Head of caudate nucleus (tissue), 42 donors: ENCODE measurements around the gene TBK1.
A peak's percentile ranks its signal among the peaks of the same experiment; 100 is the strongest.

Experiments
- DNase-seq, 42 donors: peaks; one replicate each; pipeline versions ENCODE4 v3.0.0 to v3.0.0-alpha.2; 2020 to 2021; ENCODE audit warnings: mixed read lengths in 7 of 42
- intact Hi-C: fragments of 100-400 bp; cut with DNase I; formaldehyde crosslinking; loops from one replicate; pipeline ENCODE4 v1.15.0; 2022

The TBK1 gene

GRCh38 chr12:64451687-64452558 is at the start of gene TBK1:
Gene TBK1 (plus strand): TSS chr12:64452120. CDS start chr12:64455871, 3,751 bp downstream.
- DNase-seq = peak; percentile 74 to 97 (median 92)
- intact Hi-C loops = loop anchor here (5.0 kb wide), 1 partner anchor 50 kb away; the partner anchor contains the start of gene XPOT

- intact Hi-C loops = loop anchor here (5.0 to 10.0 kb wide), 2 partner anchors 50 to 557 kb away; partner anchors contain the start of genes SRGAP1 and TBK1
- no peak for DNase-seq
Measured at GRCh38 chr12:64402181-64402580, 49.7 kb upstream of the TBK1 start.

- intact Hi-C loops = loop anchor here (5.0 to 10.0 kb wide), 2 partner anchors 48 to 559 kb away; partner anchors contain the start of genes SRGAP1 and TBK1
- peak; percentile 85 to 96 (median 93) for DNase-seq
Measured at GRCh38 chr12:64403707-64404469, 48.0 kb upstream of the TBK1 start, which contains the start of gene XPOT. Gene XPOT (plus strand): TSS chr12:64404392. CDS start chr12:64410036, 5,644 bp downstream.

GRCh38 chr12:64404470-64405256 is 47.3 kb upstream of the TBK1 start:
- peak in 37 of 42 donors; percentile 6 to 75 (median 51) for DNase-seq
- intact Hi-C loops = loop anchor here (5.0 to 10.0 kb wide), 2 partner anchors 48 to 560 kb away; partner anchors contain the start of genes SRGAP1 and TBK1

- DNase-seq = no peak
- intact Hi-C loops = loop anchor here (10.0 kb wide), 1 partner anchor 563 kb away; the partner anchor contains the start of gene SRGAP1
Measured at GRCh38 chr12:64407342-64408223, 44.3 kb upstream of the TBK1 start.

GRCh38 chr12:64411427-64411826 is 40.5 kb upstream of the TBK1 start:
- DNase-seq = no peak
- intact Hi-C loops = no loop called here

- intact Hi-C loops = no loop called here
- DNase-seq = no peak
Measured at GRCh38 chr12:64412459-64412858, 39.5 kb upstream of the TBK1 start.

GRCh38 chr12:64413884-64414283 is 38.0 kb upstream of the TBK1 start:
- intact Hi-C loops = no loop called here
- DNase-seq = no peak

- intact Hi-C loops = no loop called here
- DNase-seq = no peak
Measured at GRCh38 chr12:64418209-64418608, 33.7 kb upstream of the TBK1 start.

- intact Hi-C loops = no loop called here
- DNase-seq = no peak
Measured at GRCh38 chr12:64419696-64420095, 32.2 kb upstream of the TBK1 start.

- intact Hi-C loops = no loop called here
- DNase-seq = no peak
Measured at GRCh38 chr12:64427988-64428387, 23.9 kb upstream of the TBK1 start.

GRCh38 chr12:64428956-64429355 is 23.0 kb upstream of the TBK1 start:
- no peak for DNase-seq
- intact Hi-C loops = no loop called here

- intact Hi-C loops = no loop called here
- peak in 4 of 42 donors; percentile 27 to 60 (median 32) for DNase-seq
Measured at GRCh38 chr12:64430886-64431285, 21.0 kb upstream of the TBK1 start.

- no peak for DNase-seq
- intact Hi-C loops = no loop called here
Measured at GRCh38 chr12:64431791-64432190, 20.1 kb upstream of the TBK1 start.

GRCh38 chr12:64433915-64434314 is 18.0 kb upstream of the TBK1 start:
- intact Hi-C loops = no loop called here
- DNase-seq = no peak

GRCh38 chr12:64440100-64440499 is 11.8 kb upstream of the TBK1 start:
- intact Hi-C loops = no loop called here
- DNase-seq = no peak

GRCh38 chr12:64445490-64445889 is 6.4 kb upstream of the TBK1 start:
- intact Hi-C loops = no loop called here
- DNase-seq = no peak

- intact Hi-C loops = no loop called here
- no peak for DNase-seq
Measured at GRCh38 chr12:64446295-64446694, 5.6 kb upstream of the TBK1 start.
